Activated naive CD8-positive, alpha-beta T cell (primary cell): ENCODE measurements around the gene DYNLL1.
"Not testable (repeated sequence)": the region's sequence is repeated elsewhere in the genome, so short reads cannot be mapped to it uniquely, and the experiment has no call there.

Source experiments
- H3K27ac Mint-ChIP-seq: one replicate; pipeline ENCODE4 v1.8.0; 2021; ENCODE audit warnings: mixed read lengths
- H3K27me3 Mint-ChIP-seq: one replicate; pipeline ENCODE4 v1.8.0; 2021; ENCODE audit warnings: mixed read lengths
- H3K36me3 Mint-ChIP-seq: one replicate; pipeline ENCODE4 v1.8.0; 2021; ENCODE audit warnings: mixed read lengths
- H3K4me1 Mint-ChIP-seq: one replicate; pipeline ENCODE4 v1.8.0; 2021; ENCODE audit warnings: low read depth, mixed read lengths
- H3K4me3 Mint-ChIP-seq: one replicate; pipeline ENCODE4 v1.8.0; 2021; ENCODE audit warnings: mild to moderate bottlenecking, mixed read lengths
- H3K9me3 Mint-ChIP-seq: one replicate; pipeline ENCODE4 v1.8.0; 2021; ENCODE audit warnings: low read depth, mixed read lengths

The DYNLL1 gene

DNA sequence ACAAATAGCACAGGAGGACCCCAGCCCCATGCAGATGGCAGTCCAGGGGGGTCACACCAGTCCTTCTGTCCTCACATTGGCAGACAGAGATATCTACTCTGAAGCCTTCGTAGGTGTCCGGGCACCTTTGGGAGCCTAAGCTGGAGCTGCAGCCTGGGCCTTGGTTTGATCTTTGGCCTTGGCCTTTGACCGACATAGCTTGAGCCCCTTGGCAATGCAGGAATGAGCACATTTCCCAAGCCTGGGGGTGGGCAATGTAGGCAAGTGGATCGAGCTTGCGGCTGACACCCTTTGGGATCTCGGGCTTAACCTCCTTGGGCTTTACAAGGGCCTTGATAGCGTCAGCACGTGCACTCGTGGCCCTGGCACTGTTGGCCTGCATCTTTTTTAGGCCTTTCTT lies 26.7 kb downstream of the DYNLL1 start:
- H3K9me3 Mint-ChIP-seq = no peaks in the 10 kb centered on the region
- H3K36me3 Mint-ChIP-seq = no peaks in the 10 kb centered on the region
- no peaks in the 10 kb centered on the region for H3K27me3 Mint-ChIP-seq
- H3K4me3 Mint-ChIP-seq = no peak overlapping the region
- H3K27ac Mint-ChIP-seq = no peak overlapping the region
- H3K4me1 Mint-ChIP-seq = peaks cover 5% of the 10 kb centered on the region

DNA sequence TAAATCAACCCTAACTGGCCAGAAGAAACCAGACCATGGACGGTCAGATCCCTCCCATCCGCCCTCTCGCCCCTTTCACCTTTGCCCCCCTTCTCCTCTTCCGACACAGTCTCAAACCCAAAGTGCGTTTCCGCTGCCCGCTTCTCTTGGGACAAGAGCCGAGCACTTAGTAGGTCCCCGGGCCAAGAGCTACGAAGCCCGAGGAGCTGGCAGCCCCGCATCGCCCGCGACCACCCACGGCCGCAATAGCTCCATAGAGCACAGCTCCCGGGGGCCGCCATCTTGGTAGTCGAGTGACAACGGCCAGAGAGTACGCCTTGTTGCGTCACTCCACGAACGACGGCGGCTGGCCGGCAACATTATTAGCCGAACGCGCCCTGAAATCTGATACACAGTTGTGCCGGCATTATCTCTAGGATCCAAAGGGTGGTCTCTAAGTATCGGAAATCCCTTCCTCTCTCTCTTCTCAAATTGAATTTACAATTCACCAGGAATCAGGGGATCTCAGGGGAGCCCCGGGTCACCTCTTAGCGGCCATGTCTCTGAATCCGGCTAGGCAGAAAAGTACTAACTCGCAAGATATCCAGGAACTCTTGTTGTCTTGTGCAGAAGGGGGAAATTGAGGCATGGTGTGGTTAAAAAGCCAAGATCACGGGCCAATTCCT lies 33.1 kb downstream of the DYNLL1 start, which contains the start of gene COQ5:
Gene COQ5 (minus strand): TSS at position 298 of the 665 bp plus-strand sequence. CDS start 17 bp downstream, at position 281.
- Mint-ChIP-seq H3K4me1 (peaks cover 28% of the 10 kb centered on the region), H3K36me3 (peaks cover 2% of the 10 kb centered on the region)

DNA sequence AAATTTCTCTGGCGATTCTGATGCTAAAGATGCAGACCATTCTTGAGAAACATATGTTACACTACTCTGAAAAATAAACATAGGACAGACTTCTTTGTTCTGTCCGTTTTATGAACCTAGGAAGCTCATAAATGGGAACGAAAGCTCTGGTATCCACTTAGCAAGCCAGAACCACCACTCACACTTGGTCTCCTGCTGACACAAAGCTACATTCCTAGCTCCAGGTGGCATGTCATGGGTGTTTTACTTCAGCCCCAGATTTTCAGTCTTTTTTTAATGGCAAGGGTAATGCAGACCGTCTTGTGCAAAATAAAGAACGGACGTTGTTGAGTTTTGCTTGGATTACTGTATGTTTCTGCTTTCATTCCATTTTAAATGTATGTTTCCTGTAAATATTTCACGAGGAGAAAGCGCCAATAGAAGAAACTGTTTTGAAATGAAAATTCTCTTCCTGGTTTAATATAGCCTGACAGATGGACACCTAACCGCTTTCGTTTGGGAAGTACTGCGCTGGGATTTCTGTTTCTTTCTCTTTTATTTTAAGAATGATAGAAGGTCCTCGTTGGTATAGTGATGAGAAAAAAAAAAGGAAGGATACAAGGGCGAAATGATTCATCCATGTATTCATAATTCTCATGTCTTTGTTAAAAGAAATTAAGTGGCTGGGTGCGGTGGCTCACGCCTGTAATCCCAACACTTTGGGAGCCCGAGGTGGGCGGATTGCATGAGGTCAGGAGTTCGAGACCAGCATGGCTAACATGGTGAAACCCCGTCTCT lies 33.9 kb downstream of the DYNLL1 start:
- Mint-ChIP-seq H3K4me1 (peaks cover 30% of the 10 kb centered on the region), H3K27me3 (no peaks in the 10 kb centered on the region), H3K4me3 (peak overlapping the region; percentile 100), H3K27ac (peak overlapping the region; percentile 99), H3K36me3 (peaks cover 2% of the 10 kb centered on the region), H3K9me3 (no peaks in the 10 kb centered on the region)

More for the DNA sequence above, 33.1 kb downstream of the DYNLL1 start, which contains the start of gene COQ5:
- Mint-ChIP-seq H3K27ac (peak within 1 kb of the TSS; percentile 99), H3K9me3 (no peaks in the 10 kb centered on the region), H3K27me3 (no peaks in the 10 kb centered on the region), H3K4me3 (peak within 1 kb of the TSS; percentile 100)

DNA sequence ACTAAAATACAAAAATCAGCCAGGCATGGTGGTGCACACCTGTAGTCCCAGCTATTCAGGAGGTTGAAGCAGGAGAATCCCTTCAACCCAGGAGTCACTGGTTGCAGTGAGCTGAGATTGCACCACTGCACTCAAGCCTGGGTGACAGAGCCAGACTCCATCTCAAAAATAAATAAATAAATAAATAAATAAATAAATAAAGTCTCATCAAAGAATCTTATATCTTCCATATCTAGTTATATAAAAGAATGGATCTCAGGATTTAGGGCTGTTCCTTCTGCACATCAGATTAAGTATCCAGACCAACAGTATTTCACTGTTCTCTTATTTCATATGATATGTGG lies 34.5 kb downstream of the DYNLL1 start:
- H3K4me1 Mint-ChIP-seq = peaks cover 33% of the 10 kb centered on the region
- peak overlapping the region; percentile 99 for H3K27ac Mint-ChIP-seq
- H3K27me3 Mint-ChIP-seq, H3K9me3 Mint-ChIP-seq, H3K36me3 Mint-ChIP-seq: not testable (repeated sequence)
- peak overlapping the region; percentile 100 for H3K4me3 Mint-ChIP-seq

DNA sequence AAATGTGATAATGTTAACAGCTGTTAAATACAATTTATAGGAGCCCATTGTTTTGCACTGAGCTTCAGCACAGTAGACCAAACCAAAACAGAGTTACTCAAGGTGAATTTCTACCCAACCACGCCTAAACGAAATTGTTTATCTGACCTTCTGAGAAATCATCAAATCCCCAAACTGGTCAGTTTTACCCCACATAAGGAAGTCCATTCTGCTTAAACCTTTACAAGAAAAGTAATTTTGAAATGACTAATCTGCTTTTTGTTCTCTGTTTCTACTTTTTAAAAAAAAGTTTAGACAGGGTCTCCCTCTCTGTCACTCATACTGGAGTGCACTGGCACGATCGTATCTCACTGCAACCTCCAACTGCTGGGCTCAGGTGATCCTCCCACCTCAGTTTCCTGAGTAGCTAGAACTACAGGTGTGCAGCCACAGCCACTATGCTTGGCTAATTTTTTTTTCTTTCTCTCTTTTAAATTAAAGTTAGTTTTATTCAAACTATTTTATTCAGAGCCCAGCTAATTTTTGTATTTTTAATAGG lies 36.9 kb downstream of the DYNLL1 start:
- peaks cover 2% of the 10 kb centered on the region for H3K36me3 Mint-ChIP-seq
- H3K27me3 Mint-ChIP-seq = no peaks in the 10 kb centered on the region
- no peak overlapping the region for H3K4me3 Mint-ChIP-seq
- no peak overlapping the region for H3K27ac Mint-ChIP-seq
- H3K4me1 Mint-ChIP-seq = peaks cover 51% of the 10 kb centered on the region
- H3K9me3 Mint-ChIP-seq = no peaks in the 10 kb centered on the region

DNA sequence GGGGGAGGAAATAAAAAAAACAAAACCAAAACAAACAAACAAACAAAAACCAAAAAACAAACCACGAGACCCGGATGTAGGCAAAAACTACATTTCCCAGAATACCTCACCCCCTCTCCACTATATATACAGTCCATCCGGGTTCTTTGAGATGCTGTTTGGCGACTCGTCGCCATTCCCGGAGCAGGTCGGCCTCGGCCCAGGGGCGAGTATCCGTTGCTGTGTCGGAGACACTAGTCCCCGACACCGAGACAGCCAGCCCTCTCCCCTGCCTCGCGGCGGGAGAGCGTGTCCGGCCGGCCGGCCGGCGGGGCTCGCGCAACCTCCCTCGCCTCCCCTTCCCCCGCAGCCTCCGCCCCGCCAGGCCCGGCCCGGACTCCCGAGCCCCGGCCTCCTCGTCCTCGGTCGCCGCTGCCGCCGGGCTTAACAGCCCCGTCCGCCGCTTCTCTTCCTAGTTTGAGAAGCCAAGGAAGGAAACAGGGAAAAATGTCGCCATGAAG lies 38.3 kb downstream of the DYNLL1 start, which contains the start of gene RNF10:
Gene RNF10 (plus strand): TSS at position 154 of the 500 bp plus-strand sequence. CDS start 456 bp downstream, outside the sequence.
- H3K9me3 Mint-ChIP-seq = no peaks in the 10 kb centered on the region
- H3K4me1 Mint-ChIP-seq = peaks cover 58% of the 10 kb centered on the region
- peak within 1 kb of the TSS; percentile 94 for H3K27ac Mint-ChIP-seq
- H3K4me3 Mint-ChIP-seq = peak within 1 kb of the TSS; percentile 95
- no peaks in the 10 kb centered on the region for H3K27me3 Mint-ChIP-seq
- H3K36me3 Mint-ChIP-seq = no peaks in the 10 kb centered on the region

DNA sequence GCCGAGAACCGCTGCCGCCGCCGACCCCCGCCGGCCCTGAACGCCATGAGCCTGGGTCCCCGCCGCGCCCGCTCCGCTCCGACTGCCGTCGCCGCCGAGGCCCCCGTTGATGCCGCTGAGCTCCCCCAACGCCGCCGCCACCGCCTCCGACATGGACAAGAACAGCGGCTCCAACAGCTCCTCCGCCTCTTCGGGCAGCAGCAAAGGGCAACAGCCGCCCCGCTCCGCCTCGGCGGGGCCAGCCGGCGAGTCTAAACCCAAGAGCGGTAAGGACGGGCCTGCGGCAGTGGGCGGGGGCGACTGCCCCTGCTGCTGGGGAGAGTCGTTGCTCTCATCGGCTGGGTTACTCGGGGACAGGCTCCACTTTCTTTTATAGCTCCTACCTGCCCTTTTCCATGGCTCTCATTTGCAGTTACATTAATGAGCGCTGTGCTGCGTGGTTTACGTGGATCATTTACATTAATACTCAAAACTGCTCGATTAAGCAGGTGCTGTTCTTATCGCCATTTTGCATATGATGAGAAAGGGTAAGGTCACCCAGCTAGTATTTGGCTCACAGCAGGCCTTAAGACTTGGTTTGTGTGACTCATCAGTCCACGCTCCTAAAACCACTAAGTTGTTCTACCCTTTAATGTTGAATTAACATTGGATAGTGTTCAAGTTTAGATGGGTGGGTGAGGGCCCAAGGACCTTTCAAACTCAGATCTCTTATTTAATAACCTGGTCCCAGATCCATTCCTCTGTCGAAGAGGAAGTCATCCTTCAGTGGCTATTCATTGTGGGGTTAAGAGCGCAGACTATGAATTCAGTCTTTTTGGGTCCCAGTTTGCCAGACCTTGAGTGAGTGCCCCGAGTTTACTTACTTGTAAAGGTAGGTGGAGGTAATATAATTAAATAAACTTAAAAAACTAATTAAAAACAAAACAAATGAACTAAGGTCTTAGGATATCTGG lies 39.1 kb downstream of the DYNLL1 start:
- H3K4me3 Mint-ChIP-seq = peak overlapping the region; percentile 95
- H3K27me3 Mint-ChIP-seq = no peaks in the 10 kb centered on the region
- H3K4me1 Mint-ChIP-seq = peaks cover 57% of the 10 kb centered on the region
- no peaks in the 10 kb centered on the region for H3K36me3 Mint-ChIP-seq
- no peaks in the 10 kb centered on the region for H3K9me3 Mint-ChIP-seq
- peak overlapping the region; percentile 94 for H3K27ac Mint-ChIP-seq

DNA sequence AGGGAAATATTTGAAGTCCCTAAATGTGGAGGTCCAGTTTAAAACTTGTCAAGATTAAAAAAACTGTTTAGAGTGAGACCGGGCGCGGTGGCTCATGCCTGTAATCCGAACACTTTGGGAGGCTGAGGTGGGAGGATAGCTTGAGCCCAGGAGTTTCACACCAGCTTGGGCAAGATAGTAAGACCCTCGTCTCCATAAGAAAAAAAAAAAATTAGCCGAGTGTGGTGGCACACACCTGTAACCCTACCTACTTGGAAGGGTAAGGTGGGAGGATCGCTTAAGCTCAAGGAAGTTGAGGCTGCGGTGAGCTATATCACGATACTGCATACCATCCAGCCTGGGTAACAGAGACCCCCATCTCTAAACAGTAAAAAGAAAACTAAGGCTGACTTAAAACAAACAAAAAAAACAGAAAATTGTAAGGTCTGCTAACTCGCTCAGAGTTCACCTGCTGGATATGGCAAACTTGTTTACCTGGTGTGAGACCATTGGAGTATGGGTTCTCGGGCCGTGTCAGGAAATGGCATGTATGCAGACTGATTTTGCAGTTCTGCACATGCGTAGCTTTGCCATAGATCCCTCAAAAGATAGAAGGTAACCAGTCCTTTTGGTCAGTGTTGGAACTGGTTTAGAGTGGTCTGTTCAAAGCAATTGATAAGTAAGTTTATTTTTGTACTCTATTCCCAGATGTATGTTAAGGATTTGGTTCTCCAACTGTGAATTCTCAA lies 40.3 kb downstream of the DYNLL1 start:
- Mint-ChIP-seq H3K27me3 (no peaks in the 10 kb centered on the region), H3K9me3 (no peaks in the 10 kb centered on the region), H3K4me3 (peak overlapping the region; percentile 95), H3K36me3 (no peaks in the 10 kb centered on the region), H3K4me1 (peaks cover 64% of the 10 kb centered on the region), H3K27ac (peak overlapping the region; percentile 94)

DNA sequence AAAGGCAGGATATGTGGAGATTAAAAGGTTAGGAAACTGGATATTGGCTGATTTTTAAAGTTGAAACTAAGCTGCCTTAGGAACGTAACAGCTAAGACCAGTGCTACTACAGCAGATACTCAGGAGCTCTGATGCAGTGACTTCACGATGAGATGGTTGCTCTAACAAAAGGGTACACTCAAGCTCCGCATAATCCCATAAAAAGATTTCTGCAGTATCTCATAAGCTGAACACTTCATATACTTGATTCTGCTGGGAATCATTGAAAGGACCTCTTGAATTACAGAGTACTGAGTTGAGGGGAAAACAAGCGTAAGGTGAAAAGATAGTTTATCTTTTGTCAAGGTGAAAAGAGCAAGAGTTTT lies 41.9 kb downstream of the DYNLL1 start:
- Mint-ChIP-seq H3K27me3 (no peaks in the 10 kb centered on the region), H3K9me3 (no peaks in the 10 kb centered on the region), H3K4me1 (peaks cover 67% of the 10 kb centered on the region), H3K36me3 (no peaks in the 10 kb centered on the region), H3K27ac (peak overlapping the region; percentile 83), H3K4me3 (peak overlapping the region; percentile 95)

DNA sequence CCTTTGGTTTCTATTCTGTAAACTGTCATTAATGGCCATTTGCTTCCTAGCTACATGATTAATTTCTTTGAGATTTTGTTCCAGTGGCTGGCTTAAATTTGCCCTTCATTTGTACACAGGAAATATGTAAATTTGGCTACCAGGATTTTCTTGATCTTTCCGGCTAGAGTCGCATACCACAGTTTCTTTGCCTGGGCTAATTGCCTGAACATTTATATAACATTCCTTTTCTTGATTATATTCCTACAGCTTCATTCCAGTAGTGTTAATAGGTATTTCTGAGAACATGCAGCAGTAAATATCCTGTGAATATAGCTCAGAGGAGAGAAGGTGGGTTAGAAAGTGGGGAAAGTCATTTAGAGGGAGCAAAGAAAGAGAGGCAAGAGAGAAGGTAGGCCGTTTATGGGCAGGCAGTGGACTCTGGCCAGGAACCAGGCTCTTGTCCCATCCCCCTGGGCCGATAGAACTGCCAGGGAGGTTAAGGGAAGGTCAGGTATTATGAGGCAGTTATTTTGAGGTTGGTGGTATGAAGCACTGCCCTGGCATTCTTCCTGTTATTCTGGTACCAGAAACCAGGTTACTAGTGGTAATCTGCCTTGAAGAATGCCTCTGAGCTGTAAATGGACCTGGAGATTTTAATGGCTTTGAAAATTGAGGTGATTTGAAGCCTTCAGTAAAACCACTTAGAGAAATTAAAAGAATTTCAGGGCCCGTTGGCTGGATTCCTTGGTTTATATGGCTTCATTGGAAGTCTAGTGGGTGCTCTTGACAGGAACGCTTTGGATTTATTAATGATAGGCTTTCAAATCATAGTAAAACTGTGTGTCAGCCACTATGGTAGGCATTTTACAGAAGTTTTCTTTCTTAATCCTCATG lies 42.6 kb downstream of the DYNLL1 start:
- H3K4me1 Mint-ChIP-seq = peaks cover 68% of the 10 kb centered on the region
- no peaks in the 10 kb centered on the region for H3K9me3 Mint-ChIP-seq
- peak overlapping the region; percentile 83 for H3K27ac Mint-ChIP-seq
- H3K4me3 Mint-ChIP-seq = peak overlapping the region; percentile 95
- no peaks in the 10 kb centered on the region for H3K36me3 Mint-ChIP-seq
- H3K27me3 Mint-ChIP-seq = no peaks in the 10 kb centered on the region

DNA sequence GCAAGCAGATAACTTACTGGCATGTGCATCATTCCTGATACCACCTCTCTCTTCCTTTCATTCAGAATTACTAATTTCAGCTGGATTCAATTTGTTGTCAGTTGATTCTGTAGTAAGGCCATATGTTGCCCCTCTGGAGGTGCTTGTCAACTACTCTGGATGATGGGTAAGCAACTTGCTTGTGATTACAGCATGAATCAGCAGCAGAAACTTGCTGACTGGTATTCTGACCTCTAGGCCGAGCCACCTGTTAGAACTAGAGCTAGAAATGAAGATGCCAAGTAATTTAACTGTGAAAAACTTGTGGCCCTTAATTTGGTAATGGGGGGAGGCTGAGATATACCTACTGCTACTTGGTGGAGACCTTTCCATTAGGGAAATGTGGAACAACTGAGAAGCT lies 43.4 kb downstream of the DYNLL1 start:
- H3K4me3 Mint-ChIP-seq = peak overlapping the region; percentile 95
- no peaks in the 10 kb centered on the region for H3K9me3 Mint-ChIP-seq
- H3K36me3 Mint-ChIP-seq = no peaks in the 10 kb centered on the region
- H3K27ac Mint-ChIP-seq = peak overlapping the region; percentile 83
- no peaks in the 10 kb centered on the region for H3K27me3 Mint-ChIP-seq
- peaks cover 70% of the 10 kb centered on the region for H3K4me1 Mint-ChIP-seq

DNA sequence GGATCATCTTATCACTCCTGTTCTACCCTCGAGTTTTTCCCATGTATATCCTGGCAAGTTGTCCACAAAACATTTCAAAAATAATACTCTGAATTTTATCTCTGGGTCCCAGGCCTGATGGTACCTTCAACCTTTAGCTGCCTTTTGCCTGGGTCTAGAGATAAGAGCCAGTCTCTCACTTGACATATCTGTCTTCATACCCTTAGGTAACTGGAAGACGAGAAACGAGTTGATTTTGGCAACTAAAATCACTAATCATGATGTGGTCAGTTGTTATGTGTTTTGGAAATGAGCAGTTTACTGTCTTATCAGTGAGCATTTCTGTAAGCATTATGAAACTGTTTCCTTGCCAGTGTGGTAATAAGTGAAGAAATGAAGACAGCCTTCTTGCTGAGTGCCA lies 44.5 kb downstream of the DYNLL1 start:
- H3K27me3 Mint-ChIP-seq = no peaks in the 10 kb centered on the region
- peaks cover 71% of the 10 kb centered on the region for H3K4me1 Mint-ChIP-seq
- no peaks in the 10 kb centered on the region for H3K36me3 Mint-ChIP-seq
- no peaks in the 10 kb centered on the region for H3K9me3 Mint-ChIP-seq
- peak overlapping the region; percentile 82 for H3K27ac Mint-ChIP-seq
- peak overlapping the region; percentile 56 for H3K4me3 Mint-ChIP-seq

DNA sequence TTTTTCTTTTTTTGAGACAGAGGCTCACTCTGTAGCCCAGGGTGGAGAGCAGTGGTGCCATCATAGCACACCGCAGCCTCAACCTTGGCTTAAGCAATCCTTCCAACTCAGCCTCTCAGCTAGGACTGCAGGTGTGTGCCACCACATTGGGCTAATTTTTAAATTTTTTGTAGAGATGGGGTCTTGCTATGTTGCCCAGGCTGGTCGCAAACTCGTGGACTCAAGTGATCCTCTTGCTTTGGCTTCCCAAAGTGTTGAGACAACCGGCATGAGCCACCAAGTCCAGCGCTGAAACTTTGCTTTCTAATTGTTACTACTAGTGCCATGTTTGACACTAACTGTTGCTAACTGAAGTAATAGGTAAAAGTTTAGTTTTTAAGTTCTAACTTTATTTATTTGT lies 46.3 kb downstream of the DYNLL1 start:
- no peaks in the 10 kb centered on the region for H3K9me3 Mint-ChIP-seq
- no peaks in the 10 kb centered on the region for H3K27me3 Mint-ChIP-seq
- H3K4me3 Mint-ChIP-seq = no peak overlapping the region
- no peak overlapping the region for H3K27ac Mint-ChIP-seq
- H3K36me3 Mint-ChIP-seq = peaks cover 2% of the 10 kb centered on the region
- H3K4me1 Mint-ChIP-seq = peaks cover 61% of the 10 kb centered on the region
